GM19452 (cell line): ENCODE results near the gene LEUTX.
"Not testable (repeated sequence)": the region's sequence is repeated elsewhere in the genome, so short reads cannot be mapped to it uniquely, and the experiment has no call there.

Experiments used
- ATAC-seq: cut with Tn5 transposase; IDR thresholded peaks from one replicate; pipeline ENCODE4 v1.9.1; 2021; ENCODE audit not compliant: unreplicated experiment

Gene LEUTX, protein sequence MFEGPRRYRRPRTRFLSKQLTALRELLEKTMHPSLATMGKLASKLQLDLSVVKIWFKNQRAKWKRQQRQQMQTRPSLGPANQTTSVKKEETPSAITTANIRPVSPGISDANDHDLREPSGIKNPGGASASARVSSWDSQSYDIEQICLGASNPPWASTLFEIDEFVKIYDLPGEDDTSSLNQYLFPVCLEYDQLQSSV

DNA sequence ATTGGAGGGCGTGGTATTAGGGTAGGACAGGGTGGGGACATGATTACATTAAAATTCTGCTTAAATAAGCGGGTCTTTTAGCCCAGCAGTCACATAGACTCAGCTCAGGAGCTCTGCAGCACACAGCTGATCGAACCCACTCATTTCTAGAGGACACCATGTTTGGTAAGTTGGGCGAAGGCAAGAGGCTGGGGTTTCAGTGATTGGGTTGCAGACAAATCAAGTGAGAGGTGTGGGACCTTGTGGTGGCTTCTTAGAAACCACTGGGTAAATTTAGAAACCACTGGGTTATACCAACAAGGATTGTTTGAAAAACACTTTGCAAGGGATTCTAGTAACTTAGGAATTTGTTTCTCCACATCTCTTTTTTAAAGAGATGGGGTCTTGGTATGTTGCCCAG is at the start of gene LEUTX:
LEUTX (plus strand) TSS at position 92 of the 400 bp plus-strand sequence; CDS start at position 159, 67 bp downstream.
- ATAC-seq = no peak

DNA sequence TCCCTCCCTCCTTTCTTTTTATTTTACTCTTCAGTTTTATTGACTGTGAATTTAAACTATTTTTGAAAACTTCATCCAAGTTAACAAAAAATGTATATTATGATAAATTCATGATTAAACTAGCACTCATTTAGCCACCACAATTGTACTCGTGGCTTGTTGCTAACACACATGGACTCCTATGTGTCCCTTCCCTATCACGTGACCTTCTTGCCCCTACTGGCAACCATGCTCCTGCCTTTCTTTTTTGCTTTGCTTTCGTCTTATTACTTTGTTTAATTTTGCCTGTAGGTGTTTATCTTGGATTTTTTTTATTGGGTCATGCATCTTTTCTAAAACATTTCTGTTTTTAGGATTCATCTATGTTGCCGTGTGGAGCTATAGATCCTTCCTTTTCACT is 49.1 kb upstream of the LEUTX start:
- no peak for ATAC-seq

DNA sequence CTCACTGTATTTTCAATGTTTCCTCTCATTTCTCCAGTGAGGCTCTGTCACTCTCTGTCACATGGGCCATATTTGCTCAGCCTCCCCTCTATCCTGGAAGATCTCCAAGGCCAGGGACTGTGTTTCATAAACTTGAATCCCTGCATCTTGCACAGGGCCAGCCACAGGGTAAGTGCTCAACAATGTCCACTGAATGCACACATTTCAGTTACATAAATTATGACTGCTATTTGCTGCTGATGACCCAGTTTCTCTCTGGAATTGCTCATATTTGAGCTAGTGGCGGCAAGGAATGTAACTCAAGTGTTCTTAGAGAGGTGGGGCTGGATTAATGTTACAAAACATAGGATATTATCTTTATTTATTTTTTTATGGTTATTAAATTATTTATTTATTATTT is 47.0 kb upstream of the LEUTX start:
- no peak for ATAC-seq

DNA sequence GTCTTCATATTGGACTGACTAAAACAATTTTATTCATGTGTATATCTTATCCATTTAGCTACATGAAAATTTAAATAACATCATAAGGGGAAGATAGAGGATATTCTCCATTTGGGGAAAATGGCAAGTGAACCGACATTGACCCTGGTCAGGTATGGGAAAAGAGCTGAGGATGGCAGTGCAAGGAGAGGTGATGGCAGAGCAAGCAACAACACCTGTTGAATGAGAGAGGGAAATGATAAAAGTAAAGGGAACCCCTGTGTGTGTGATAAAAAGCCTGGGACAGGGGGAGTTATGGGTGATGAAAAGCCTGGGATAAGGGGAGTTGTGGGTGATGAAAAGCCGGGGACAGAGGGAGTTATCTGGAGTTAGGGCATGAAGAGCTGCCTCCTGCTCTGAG is 44.8 kb upstream of the LEUTX start:
- ATAC-seq = no peak

DNA sequence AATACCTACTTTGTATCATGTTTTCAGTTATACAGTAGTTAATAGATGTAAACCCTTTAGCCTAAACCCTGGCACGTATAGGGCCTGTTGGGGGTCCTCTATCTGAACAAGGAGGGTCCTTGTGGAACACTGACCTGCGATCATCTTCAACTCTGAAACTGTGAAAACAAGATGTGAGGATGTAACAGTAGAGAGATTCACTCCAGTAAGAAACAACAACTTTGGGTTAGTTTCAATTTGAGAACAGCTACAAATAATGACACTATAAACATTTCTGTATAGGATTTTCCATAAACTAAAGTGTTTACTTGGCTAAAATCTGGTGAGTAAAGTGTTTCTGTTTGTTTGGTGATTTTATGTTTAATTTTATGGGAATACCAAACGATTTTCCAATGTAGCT is 43.0 kb upstream of the LEUTX start:
- ATAC-seq = no peak

DNA sequence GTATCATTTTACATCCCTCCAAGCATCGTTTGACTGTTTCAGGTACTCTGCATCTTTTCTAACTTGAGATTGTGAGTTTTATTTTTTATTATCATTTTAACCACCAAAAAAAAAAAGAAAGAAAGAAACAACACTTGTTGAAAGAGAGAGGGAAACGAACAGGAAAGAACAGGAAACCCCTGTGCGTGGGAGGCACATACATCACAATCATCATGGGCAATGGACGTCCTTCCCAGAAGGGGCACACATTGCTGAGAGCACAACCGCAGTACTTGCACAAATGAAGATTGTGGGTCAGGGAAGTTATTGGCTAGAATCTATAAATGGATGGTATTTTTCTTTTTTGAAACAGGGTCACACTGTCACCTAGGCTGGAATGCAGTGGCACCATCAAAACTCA is 42.6 kb upstream of the LEUTX start:
- no peak for ATAC-seq

DNA sequence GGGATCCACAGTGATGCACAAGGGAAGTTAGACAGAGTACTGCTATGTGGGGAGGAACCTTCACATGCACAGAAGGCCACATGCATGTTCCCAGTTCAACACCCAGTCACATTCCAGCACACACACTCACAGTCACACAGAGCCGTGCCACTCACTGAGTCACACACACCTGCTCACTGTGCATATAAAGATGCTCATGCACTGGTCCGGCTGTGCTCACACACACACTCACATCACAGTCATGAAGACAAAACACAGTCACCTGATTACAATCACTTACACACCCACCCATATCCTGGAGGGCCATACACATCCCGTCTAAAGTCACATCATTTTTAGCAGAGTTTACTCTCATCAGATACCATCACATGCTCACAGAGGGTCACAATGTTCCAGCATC is 41.3 kb upstream of the LEUTX start:
- no peak for ATAC-seq

DNA sequence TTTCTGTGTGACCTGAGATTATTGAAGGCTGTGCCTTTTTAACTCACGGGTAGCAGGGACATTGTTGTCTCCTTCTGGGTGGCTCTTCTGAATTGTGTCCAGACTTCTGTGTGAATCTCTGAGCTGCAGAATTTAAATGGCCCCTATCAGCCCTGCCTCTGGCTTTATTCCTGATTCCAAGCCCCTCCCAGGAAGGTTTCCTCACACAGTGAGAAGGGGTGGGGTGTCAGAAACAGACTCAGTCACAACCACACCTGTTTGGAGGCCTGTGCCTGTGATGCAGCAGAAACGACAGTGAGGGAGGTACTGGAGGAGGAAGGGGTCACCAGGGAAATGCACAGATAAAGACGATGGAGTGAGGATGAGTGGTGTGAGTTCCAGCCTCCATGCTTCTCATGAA is 40.8 kb upstream of the LEUTX start, which contains the start of gene CLC:
CLC (minus strand) TSS at position 139 of the 400 bp plus-strand sequence; CDS start at position 62, 77 bp downstream.
- ATAC-seq = no peak

DNA sequence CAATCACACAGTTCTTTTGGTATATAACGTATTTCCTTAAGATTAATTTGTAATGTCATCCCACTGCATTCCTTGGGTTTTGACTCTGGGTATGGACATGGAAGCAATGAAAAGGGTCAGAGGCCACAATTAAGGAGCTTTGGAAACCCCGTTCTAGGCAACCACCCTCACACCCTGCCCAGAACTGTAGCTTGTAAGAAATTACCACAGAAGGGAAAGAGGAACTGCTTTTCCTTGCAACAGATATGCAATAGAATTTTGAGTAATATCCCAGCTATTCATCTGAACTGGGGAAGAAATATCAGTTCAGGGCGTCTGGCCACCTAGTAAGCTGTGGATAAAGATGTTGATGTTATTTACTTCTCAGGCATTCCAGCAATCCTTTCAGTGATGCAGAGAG is 39.8 kb upstream of the LEUTX start:
- ATAC-seq = no peak

DNA sequence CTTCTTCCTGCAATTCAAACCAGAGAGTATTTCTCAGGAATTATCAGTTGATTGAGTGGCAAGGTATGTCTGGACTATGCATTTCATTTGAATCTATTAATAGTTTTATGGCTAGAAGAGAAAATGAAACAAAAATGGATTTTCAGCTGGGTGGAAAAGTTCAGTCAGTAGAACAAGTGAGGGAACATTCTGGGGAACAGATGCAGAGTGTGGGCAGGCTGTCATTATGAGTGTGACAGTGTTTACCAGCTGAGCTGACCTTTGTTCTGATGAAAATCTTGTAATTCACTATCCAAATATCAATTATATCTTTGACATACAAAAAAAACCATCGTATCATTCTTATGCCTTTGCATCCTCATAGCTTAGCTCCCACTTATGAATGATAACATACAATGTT is 38.3 kb upstream of the LEUTX start:
- no peak for ATAC-seq

DNA sequence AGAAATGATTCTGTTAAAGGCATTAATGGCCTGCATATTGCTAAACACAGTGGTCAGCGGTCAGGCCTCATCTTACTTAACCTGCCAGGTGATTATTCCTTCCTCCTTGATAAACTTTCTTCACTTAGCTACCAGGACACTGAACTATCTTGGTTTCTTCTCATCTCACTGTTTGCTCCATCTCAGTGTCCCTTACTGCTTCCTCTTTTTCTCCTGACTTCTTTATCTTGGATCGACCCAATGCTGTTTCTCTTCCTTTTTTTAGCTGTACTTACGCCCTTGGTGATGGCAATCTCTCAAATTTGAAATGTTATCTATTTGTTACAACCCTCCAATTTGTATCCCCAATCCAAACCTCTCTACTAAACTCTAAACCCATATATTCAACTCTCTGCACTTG is 33.0 kb upstream of the LEUTX start:
- no peak for ATAC-seq

DNA sequence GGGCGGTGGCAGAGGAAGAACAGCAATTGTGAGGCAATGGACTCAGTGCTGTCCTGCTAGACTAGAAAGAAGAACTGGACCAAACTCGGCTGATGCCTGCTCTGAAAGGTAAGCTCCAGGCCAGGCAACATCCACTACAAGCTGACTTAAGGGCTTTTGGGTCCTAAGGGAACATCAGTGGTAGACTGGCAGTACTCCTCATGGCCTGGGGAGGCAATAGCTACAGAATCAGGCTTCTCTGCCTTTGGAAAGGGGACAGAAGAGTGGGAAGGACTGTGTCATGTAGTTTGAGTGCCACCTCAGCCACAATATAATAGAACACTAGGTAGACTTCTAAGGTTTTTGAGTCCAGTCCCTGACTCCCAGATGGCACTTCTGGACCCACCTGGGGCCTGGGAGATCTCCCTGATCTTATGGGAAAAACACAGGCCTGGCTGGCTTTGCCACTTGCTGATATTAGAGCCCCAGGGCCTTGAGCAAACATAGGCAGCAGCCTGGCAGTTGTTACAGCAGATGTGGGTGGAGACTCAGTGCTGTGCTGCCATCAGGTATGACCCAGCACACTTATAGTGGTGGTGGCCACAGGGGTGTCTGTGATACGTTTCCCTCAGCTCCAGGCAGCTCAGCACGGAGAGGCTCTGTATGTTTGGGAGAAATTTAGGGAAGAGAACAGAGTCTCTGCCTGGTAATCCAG is 31.7 kb upstream of the LEUTX start:
- ATAC-seq = no peak

DNA sequence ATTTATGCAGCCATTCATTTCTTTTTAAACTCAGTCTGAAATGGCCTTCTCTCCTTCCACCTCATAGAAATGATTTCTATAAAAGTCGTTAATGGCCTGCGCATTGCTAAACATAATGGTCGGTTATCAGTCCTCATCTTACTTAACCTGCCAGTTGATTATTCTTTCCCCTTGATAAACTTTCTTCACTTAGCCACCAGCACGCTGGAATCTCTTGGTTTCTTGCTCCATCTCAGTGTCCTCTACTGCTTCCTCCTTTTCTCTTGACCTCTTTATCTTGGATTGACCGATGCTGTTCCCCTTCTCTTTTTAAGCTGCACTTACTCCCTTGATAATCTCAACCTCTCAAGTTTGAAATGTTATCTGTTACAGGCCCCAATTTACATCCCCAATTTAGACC is 28.7 kb upstream of the LEUTX start:
- ATAC-seq = no peak

DNA sequence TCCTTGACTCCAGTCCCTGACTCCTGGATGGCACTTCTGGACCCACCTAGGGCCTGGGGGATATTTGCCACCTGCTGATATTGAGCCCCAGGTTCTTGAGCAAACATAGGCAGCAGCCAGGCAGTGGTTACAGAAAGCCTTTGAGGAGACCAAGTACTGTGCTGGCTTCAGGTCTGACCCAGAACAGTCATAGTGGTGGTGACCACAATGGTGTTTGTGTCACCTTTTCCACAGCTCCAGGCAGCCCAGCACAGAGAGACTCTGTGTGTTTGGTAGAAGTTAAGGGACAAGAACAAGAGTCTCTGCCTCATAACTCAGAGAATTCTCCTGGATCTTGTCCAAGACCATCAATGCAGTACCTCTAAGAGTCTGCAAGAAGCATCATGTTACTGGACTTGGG is 26.3 kb upstream of the LEUTX start:
- no peak for ATAC-seq

DNA sequence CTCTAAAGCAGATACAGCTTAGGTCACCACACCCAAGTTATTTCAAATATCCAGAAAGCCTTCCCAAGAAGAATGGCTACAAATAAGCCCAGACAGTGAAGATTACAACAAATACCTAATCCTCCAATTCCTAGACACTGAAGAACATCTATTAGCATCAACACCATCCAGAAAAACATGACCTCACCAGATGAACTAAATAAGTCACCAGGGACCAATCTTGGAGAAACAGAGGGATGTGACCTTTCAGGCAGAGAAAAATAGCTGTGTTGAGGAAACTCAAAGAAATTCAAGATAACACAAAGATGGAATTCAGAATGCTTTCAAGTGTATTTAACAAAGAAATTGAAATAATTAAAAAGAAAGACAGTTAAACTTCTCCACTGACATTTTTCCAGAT is 25.9 kb upstream of the LEUTX start:
- ATAC-seq = no peak

DNA sequence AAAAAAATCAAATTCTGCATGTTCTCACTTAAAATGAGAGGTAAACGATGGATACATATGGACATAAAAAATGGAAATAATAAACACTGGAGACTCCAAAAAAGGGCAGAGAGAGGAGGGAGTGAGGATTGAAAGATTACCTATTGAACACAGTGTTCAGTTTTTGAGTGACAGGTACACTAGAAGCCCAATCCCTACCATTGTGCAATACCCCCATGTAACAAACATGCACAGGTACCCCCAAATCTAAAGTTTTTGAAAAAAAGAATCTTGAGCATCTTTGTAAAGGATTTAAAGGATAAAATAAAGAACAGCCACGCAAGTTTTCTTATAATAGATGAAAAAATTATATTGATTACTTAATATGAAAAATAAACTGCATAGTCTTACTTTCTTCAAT is 24.1 kb upstream of the LEUTX start:
- no peak for ATAC-seq

DNA sequence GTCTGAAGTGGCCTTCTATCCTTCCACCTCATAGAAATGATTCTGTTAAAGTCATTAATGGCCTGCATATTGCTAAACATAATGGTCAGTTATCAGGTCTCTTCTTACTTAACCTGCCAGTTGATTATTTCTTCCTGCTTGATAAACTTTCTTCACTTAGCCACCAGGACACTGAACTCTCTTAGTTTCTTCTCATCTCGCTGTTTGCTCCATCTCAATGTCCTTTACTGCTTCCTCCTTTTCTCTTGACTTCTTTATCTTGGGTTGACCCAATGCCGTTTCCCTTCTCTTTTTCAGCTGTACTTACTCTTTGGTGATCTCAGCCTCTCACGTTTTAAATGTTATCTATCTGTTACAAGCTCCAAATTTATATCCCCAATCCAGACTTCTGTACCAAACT is 23.7 kb upstream of the LEUTX start:
- no peak for ATAC-seq

DNA sequence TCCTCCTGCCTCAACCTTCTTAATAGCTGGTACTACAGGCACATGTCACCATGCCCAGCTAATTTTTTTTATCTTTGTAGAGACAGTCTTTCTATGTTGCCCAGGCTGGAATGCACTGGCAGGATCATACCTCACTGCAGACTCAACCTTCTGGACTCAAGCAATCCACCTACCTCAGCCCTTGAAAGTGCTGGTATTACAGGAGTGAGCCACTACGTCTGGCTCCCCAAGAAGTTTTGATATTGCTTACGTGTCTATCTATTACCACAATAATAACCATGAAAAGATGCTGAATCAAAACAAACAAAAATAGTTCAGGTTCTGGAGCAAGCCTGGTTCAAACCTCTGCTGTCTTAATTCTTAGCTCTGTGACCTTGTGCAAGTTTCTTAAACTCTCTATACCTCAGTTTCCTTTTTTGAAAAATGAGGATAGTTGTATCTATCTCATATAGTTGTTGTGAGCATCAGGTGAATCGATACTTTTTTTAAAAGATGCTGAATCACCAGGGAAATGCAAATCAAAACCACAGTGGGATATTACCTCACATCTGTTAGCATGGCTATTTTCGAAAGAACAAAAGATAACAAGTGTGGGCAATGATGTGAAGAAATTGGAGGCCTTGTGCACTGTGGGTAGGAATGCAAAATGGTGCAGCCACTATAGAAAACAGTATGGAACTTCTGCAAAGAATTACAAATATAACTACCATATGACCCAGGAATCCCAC is 19.0 kb upstream of the LEUTX start:
- ATAC-seq = peak; percentile 67

DNA sequence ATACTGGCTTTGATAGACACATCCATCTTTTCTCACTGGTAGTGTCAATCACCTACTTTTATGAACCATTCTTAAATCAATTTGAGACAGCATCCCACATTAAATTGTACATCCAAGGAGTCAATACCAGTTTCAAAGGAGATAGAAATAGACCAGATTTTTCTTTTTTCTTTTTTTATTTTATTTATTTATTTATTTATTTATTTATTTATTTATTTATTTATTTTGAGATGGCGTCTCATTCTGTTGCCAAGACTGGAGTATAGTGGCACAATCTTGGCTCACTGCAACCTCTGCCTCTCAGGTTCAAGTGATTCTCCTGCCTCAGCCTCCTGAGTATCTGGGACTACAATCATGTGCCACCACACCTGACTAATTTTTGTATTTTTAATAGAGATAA is 16.8 kb upstream of the LEUTX start:
- ATAC-seq = not testable (repeated sequence)

DNA sequence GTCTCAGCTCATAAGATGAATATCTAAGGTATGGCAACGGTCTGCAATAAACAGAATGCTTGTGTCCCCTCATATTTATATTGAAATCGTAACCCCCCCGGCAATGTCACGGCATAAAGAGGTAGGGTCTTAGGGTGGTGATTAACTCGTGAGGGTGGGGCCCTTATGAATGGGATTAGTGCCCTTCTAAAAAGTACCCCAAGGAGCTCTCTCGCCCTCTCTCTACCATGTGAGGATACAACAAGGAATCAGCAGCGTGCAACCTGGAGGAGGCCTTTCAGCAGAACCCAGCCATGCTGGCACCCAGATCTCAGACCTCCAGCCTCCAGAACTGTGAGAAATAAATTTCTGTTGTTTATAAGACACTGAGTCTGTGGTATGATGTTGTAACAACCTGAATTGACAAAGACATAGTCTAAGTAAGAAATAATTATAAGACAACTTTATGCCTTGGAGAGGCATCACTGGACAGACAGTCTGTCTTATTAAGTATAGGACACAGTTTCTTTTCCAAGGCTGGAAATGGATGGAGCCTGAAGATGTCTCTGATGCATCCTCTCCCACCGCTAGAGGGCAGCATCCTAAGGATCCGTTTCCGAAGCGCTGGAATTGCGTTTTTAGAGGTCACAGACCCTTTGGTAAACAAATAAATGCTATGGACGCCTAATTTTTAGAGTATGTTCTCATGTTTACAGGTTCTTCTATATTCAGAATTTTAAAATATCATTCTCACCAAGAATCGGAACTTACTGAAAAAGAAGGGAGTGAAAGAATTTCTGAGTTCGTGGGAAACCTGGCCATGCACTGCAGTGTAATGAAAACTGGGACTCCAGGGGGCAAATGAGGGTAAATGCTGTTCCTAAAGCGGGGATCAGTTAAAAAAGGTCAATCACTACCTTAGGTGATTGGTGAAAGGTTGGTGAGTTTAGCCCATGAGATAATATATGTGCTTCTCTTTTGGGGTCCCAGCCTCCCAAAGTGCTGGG is 13.3 kb upstream of the LEUTX start:
- ATAC-seq = no peak

DNA sequence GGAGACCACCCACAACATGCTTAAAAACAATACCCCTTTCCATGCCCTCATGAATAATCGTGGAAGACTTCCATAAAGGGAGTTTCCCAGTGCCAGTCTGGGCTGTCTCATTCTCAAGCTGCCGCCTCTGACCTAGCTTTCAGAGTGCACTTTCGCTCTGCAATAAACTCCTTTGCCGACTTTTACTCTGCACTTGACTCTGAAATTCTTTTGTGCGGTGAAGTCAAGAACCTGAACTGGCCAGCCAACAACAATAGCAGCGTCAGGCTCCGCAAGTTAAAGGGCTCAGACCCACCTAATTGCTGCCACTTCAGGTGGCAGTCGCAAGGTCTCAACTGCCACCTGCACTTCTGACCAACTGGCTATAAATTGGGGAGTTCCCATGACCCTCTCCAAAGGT is 10.3 kb upstream of the LEUTX start:
- no peak for ATAC-seq
